Myocyte (in vitro differentiated cells): ENCODE data around the gene BDKRB2. TPM values are rescaled to one million over a fixed set of nuclear protein-coding genes. Genes with fewer than 3 reads are reported as not detected.

ENCODE experiments used
- DNase-seq: peaks from one replicate; pipeline ENCODE4 v3.0.0-alpha.2; 2012; ENCODE audit warnings: low read depth
- total RNA-seq: library from RNA; depleted of rRNA; stranded (reverse); fragments of >200 nt; gene quantifications from 2 replicates; pipeline ENCODE4 v1.2.3, GENCODE V29; 2014

The BDKRB2 gene
- total RNA-seq, 1 donor from 2014 or later = 0.19 TPM

GRCh38 chr14:96176275-96176674 is 28.4 kb upstream of the BDKRB2 start:
- DNase-seq = no peak

DNA sequence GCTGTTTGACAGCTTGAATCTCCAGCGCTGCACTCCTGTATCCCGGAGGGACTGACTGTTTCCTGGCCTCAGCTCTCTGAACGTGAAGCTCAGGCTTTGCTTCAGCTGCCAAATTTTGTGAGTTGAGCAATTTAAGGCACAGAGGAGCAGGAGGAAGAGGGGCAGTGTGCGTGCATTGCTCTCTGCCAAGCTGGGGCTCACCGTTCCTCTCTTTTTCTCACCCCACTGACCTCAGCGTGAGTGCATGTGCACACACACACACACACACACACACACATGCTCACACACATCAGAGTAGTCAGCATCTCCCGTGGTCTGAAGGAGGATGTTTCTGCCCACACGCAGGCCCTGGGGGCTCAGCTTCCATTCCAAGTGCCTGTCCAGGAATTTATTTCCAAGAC is 27.8 kb upstream of the BDKRB2 start:
- DNase-seq = peak; percentile 9

GRCh38 chr14:96177766-96178375 is 26.8 kb upstream of the BDKRB2 start:
- DNase-seq = no peak

GRCh38 chr14:96178461-96179321 is 25.9 kb upstream of the BDKRB2 start:
- DNase-seq = no peak

- no peak for DNase-seq
Observed at GRCh38 chr14:96180043-96180874, 24.4 kb upstream of the BDKRB2 start.

DNA sequence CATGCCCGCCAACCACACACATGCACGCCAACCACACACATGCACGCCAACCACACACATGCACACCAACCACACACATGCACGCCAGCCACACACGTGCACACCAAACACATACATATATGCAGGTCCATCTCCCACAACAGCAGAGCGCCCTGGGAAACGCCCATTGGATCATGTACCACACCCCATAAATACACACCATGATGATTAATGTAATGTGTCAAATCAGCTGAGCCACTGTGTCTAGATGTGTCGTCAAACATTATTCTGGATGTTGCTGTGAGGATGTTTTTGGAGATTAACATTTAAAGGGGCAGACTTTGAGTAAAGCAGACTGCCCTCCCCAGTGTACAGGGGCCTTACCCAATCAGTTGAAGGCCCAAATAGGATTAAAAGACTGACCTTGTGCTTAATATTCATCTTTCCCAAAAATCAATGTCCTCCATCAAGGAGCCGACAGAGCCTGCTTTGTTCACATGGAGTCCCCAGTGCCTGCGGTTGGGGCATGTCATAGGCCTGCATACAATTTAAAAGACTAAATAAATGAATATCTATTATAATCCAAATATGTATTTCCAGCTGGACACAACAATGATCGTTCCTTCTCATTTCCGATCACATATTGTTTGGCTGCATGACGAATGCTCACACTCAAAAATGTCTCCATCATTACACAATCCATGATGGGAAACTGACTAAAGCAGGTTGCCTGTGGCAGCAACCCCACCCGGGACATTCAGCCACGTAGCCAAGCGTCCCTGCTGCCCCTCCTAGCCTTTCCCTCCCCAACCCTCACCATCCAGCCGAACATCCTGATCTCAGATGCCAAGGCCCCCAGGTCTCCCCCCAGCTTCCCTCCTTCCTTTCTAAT is 23.2 kb upstream of the BDKRB2 start:
- DNase-seq = no peak

DNA sequence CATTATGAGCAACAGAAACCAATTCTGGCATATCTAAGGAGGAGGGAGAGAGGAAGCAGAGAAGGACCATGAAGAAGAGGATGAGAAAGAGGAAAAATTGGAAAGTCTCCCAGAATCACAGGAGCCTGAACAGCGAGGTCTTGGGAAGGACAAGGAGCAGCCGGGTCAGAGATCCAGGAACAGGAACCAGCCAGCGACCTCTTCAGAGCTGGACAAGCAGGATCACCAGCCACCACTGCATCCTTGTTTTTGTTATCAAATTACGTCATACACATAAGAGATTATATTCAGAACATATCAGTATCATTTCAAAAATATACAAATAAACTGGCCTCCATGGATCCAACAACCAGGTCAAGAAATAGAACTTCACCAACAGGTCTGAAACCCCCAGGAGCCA is 22.1 kb upstream of the BDKRB2 start:
- no peak for DNase-seq

GRCh38 chr14:96184737-96185136 is 19.9 kb upstream of the BDKRB2 start:
- no peak for DNase-seq

DNA sequence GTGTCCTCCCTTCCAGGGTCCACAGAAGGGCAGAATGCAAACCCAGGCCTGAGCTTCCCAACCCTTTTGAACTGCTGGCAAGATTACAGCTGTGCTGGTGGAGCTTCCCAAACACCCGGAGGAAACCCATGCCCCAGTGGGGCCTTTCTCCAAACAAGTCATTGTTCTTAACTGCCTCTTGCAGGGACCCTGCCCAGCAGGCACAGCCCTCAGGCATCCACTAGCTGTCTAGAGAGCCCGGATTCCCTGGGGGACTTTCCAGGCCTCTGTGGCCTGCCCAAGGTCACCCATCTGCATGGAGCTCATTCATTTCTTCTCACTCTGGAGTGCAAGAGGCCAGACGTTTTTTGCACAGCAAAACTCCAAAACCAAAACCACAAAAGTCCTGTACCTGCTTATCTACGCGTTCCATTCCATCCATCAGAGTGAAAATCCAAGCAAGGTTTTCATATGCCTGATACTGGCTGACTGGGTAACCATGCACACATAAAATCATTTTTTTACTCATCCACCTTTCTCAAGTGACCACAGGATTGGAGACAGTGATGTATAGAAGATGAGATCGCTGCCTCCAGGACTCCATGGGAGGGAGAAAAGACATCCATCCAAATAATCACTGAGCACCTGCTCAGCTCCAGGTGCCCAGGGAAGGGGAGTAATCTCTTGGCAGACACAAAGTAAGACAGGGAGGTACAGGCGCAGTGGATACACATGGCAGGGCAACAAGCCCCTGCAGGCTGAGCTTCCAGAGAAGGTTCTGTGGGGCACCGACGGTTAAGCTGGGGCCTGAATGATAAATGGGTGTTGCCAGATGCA is 17.2 kb upstream of the BDKRB2 start:
- DNase-seq = no peak

DNA sequence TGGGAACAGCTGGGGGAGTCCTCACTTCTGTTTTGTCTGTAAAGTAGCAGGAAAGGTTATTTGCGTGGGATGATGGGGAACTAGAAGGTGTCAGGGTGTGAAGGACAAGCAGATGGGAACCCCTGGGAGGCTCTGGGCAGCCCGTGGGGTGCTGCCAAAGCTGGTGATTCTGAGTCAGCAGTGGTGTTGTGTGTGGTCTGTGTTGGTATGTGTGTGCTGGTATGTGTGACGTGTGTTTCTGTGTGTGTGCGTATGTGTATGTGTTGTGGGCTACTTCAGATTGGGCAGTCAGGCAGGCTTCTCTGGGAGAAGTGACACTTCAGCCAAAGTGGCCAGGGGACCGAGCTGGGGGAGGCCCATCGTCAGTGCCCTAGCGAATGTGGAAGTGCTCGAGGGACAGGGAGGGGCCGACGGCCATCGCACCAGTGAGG is 15.3 kb upstream of the BDKRB2 start:
- DNase-seq = peak; percentile 58

GRCh38 chr14:96191353-96191752 is 13.3 kb upstream of the BDKRB2 start:
- DNase-seq = no peak

- no peak for DNase-seq
Observed at GRCh38 chr14:96191841-96192462, 12.7 kb upstream of the BDKRB2 start.

- no peak for DNase-seq
Observed at GRCh38 chr14:96192975-96193805, 11.4 kb upstream of the BDKRB2 start.

DNA sequence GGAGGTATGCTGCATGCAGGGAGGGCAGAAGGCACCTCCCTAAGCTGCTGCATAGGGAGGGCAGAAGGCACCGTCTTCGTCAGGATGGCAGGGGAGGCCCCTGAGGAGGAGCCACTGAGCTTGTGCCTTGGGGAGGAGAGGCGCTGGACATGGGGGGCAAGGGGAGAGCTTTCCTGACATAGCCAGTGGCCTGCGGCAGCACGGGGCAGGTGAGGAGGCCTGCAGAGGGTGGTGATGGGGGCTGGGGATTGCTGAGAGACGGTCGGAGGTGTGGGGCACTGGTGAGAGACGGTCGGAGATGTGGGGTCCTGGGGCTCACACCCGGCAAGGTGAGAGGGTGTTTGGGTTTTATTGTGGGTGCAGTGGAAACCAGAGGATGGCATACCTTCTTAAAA is 10.4 kb upstream of the BDKRB2 start:
- DNase-seq = no peak

GRCh38 chr14:96194657-96195431 is 9.8 kb upstream of the BDKRB2 start:
- DNase-seq = peak; percentile 63

DNA sequence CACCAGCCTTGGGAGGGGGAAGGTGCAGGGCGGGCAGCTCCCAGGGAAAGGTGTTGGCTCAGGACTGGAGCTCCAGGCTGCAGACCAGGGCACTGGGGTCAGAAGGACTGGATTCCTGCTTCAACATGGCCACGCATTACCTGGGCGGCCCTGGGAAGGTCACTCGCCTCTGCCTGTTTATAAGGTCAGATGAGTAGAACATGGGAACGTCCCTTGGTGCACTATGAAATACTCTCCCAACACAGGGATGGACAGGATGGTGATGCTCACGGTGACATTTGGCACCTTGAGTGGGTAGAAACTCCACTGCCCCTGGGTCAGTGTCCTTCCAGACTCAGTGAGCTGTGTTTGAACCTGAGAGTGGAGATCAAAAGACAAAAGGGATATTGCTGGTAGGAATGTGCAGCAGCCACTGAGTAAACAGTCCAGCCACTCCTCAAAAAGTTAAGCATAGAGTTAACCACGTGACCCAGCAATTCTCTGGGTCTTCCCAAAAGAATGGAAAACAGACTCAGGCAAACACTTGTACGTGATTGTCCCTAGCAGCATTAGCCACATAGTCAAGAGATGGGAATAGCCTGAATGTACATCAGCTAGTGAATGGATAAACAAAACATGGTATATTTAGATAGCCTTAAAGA is 9.1 kb upstream of the BDKRB2 start:
- no peak for DNase-seq

GRCh38 chr14:96197163-96197852 is 7.3 kb upstream of the BDKRB2 start:
- DNase-seq = no peak
